ENCODE data around the gene RBSN.

- TF ChIP-seq CTCF (conservative IDR thresholded peaks at IDR 0.05 in 1 of 2, IDR thresholded peaks at IDR 0.05 in 1 of 2; ENCODE audit: low read depth in 1 of 2, low read length in 2 of 2) (no peak), EZH2 (IDR thresholded peaks at IDR 0.05; ENCODE audit: low read length, missing control alignments) (no peak)
These were observed 9.9 kb upstream of the RBSN start for GRCh38 chr3:15108869-15109268.
